ENCODE results near the gene RNF222.

RNF222 gene

GRCh38 chr17:8393470-8394231 is 4.0 kb downstream of the RNF222 start:
- DNase-seq (ENCODE audit: extremely low spot score), result no peak
- TF ChIP-seq, protein P1, sequence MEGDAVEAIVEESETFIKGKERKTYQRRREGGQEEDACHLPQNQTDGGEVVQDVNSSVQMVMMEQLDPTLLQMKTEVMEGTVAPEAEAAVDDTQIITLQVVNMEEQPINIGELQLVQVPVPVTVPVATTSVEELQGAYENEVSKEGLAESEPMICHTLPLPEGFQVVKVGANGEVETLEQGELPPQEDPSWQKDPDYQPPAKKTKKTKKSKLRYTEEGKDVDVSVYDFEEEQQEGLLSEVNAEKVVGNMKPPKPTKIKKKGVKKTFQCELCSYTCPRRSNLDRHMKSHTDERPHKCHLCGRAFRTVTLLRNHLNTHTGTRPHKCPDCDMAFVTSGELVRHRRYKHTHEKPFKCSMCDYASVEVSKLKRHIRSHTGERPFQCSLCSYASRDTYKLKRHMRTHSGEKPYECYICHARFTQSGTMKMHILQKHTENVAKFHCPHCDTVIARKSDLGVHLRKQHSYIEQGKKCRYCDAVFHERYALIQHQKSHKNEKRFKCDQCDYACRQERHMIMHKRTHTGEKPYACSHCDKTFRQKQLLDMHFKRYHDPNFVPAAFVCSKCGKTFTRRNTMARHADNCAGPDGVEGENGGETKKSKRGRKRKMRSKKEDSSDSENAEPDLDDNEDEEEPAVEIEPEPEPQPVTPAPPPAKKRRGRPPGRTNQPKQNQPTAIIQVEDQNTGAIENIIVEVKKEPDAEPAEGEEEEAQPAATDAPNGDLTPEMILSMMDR (IDR thresholded peaks at IDR 0.05; ENCODE audit: control extremely low read depth, extremely low read depth, low read depth, missing control alignments), result no peak
- CTCF ChIA-PET, result interaction anchor here (1.9 to 4.7 kb wide), 3 partner anchors 10 to 17 kb away, joined by 4 to 21 read pairs (median 15); partner anchors contain the start of gene KRABD2
- POLR2A ChIA-PET, result interaction anchor here (0.7 kb wide), 1 partner anchor 428 kb away, joined by 4 read pairs; no protein-coding TSS in a partner anchor

DNA sequence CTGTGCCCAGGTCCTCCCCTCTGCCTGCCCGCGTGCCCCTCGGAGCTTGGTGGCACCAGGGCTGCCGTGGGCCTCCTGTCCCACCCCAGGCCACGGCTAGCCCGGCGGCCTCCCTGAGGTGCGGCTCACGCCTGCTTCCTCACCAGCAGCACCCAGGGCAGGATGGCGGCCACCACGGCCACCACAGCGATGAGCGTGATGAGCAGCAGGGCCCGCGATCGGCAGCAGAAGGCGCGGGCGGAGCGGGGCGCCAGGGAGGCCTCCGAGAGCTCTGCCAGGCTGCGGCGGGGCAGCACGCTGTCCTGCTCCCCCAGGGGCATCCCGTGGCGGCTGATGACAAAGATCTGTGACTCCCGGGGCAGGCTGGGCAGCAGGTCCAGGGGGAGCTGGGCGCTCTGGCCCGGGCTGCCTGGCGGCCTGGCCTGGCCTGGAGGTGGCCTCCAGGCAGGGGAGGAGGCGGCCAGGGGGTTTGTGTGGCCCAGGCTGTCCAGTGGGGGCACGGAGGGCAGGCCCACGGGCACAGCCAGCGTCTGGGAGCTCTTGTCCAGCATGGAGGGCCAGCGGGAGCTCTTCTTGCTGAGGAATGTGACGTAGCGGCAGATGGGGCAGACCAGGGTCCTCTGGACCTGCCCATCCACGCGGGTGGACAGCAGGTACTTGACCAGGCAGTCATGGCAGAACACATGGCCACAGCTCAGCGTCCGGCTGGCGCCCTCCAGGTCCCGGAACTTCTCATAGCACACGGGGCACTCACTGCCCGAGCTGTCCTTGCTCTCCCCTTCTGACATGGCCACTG is 4.8 kb downstream of the RNF222 start:
- ChIA-PET CTCF (interaction anchor here (1.9 to 4.7 kb wide), 3 partner anchors 9 to 17 kb away, joined by 4 to 21 read pairs (median 15); partner anchors contain the start of gene KRABD2), POLR2A (no interaction called here)
- no peak for DNase-seq (ENCODE audit: extremely low spot score)
- TF ChIP-seq, protein P1 (IDR thresholded peaks at IDR 0.05; ENCODE audit: control extremely low read depth, extremely low read depth, low read depth, missing control alignments), result no peak

- POLR2A ChIA-PET, result no interaction called here
- CTCF ChIA-PET, result interaction anchor here (1.3 to 4.1 kb wide), 3 partner anchors 9 to 18 kb away, joined by 4 to 15 read pairs (median 7); partner anchors contain the start of gene KRABD2
- no peak for DNase-seq (ENCODE audit: extremely low spot score)
- TF ChIP-seq, protein P1 (IDR thresholded peaks at IDR 0.05; ENCODE audit: control extremely low read depth, extremely low read depth, low read depth, missing control alignments), result no peak
Observed at GRCh38 chr17:8392274-8392673, 5.4 kb downstream of the RNF222 start.

DNA sequence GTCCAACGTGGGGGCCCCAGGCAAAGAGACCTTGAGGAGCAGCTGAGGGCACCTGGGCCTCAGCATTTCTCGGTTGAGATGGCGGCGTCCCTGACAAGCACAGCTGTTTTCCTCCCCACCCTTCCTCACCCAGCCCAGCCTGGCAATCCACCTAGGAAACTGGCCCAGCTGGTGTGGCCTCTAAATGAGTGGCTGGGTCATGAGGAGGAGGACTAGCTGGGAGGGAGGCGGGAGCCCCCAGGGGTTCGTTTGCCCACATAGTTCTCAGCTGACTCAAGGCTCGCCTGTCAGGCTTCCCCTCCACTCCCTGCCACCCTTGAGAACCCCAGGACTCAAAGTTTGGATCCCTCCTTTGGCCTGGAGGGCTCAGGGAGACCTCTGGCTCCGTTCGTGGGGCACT is 5.9 kb downstream of the RNF222 start:
- CTCF ChIA-PET, result interaction anchor here (1.3 to 4.1 kb wide), 2 partner anchors 8 to 19 kb away, joined by 7 to 15 read pairs; no protein-coding TSS in a partner anchor
- TF ChIP-seq, protein P1 (IDR thresholded peaks at IDR 0.05; ENCODE audit: control extremely low read depth, extremely low read depth, low read depth, missing control alignments), result no peak
- POLR2A ChIA-PET, result no interaction called here
- DNase-seq (ENCODE audit: extremely low spot score), result no peak

GRCh38 chr17:8387914-8388651 is 9.5 kb downstream of the RNF222 start:
- TF ChIP-seq, protein P1 (IDR thresholded peaks at IDR 0.05; ENCODE audit: control extremely low read depth, extremely low read depth, low read depth, missing control alignments), result no peak
- ChIA-PET POLR2A (interaction anchor here (0.6 kb wide), 1 partner anchor 140 kb away, joined by 3 read pairs; the partner anchor contains the start of gene CTC1), CTCF (interaction anchor here (1.5 kb wide), 1 partner anchor 9 kb away, joined by 3 read pairs; no protein-coding TSS in a partner anchor)
- no peak for DNase-seq (ENCODE audit: extremely low spot score)

GRCh38 chr17:8386841-8387240 is 10.8 kb downstream of the RNF222 start:
- TF ChIP-seq, protein P1 (IDR thresholded peaks at IDR 0.05; ENCODE audit: control extremely low read depth, extremely low read depth, low read depth, missing control alignments), result no peak
- CTCF ChIA-PET, result interaction anchor here (0.8 to 1.5 kb wide), 2 partner anchors 10 to 360 kb away, joined by 3 read pairs; no protein-coding TSS in a partner anchor
- POLR2A ChIA-PET, result no interaction called here
- DNase-seq (ENCODE audit: extremely low spot score), result no peak

All from GM10248 (cell line).